GM18519 (cell line): ENCODE measurements around the gene ZNF862.

Experiments
- ATAC-seq: cut with Tn5 transposase; IDR thresholded peaks from one replicate; pipeline ENCODE4 v1.9.1; 2021; ENCODE audit warnings: mild to moderate bottlenecking, moderate library complexity; ENCODE audit not compliant: unreplicated experiment, low FRiP score

ZNF862 gene

GRCh38 chr7:149809215-149809614 is 29.0 kb upstream of the ZNF862 start:
- ATAC-seq: no peak

- ATAC-seq: no peak
Measured at GRCh38 chr7:149811221-149811620, 27.0 kb upstream of the ZNF862 start.

GRCh38 chr7:149811831-149812490 is 26.2 kb upstream of the ZNF862 start:
- ATAC-seq: no peak

GRCh38 chr7:149813254-149814035 is 24.7 kb upstream of the ZNF862 start:
- ATAC-seq: no peak

- ATAC-seq: no peak
Measured at GRCh38 chr7:149814494-149814893, 23.7 kb upstream of the ZNF862 start.

- no peak for ATAC-seq
Measured at GRCh38 chr7:149815121-149815520, 23.1 kb upstream of the ZNF862 start.

GRCh38 chr7:149815661-149816266 is 22.4 kb upstream of the ZNF862 start:
- ATAC-seq: no peak

GRCh38 chr7:149816267-149816751 is 21.9 kb upstream of the ZNF862 start:
- ATAC-seq: no peak

- ATAC-seq: no peak
Measured at GRCh38 chr7:149816794-149817193, 21.4 kb upstream of the ZNF862 start.

GRCh38 chr7:149817301-149817771 is 20.8 kb upstream of the ZNF862 start:
- ATAC-seq: no peak

- no peak for ATAC-seq
Measured at GRCh38 chr7:149817836-149818535, 20.2 kb upstream of the ZNF862 start.

- ATAC-seq: no peak
Measured at GRCh38 chr7:149818536-149818840, 19.7 kb upstream of the ZNF862 start.

- ATAC-seq: no peak
Measured at GRCh38 chr7:149819141-149819960, 18.8 kb upstream of the ZNF862 start.

GRCh38 chr7:149819961-149820340 is 18.2 kb upstream of the ZNF862 start:
- ATAC-seq: no peak

- no peak for ATAC-seq
Measured at GRCh38 chr7:149820622-149821190, 17.5 kb upstream of the ZNF862 start.

GRCh38 chr7:149821191-149822148 is 16.7 kb upstream of the ZNF862 start:
- no peak for ATAC-seq

- ATAC-seq: no peak
Measured at GRCh38 chr7:149822353-149822943, 15.7 kb upstream of the ZNF862 start.

GRCh38 chr7:149823191-149823630 is 15.0 kb upstream of the ZNF862 start:
- no peak for ATAC-seq
